ENCODE measurements around the gene OR8B3. TPM values are rescaled to one million over a fixed set of nuclear protein-coding genes. Genes with fewer than 3 reads are reported as not detected.
A peak's percentile ranks its signal among the peaks of the same experiment; 100 is the strongest.
"Not testable (repeated sequence)": the region's sequence is repeated elsewhere in the genome, so short reads cannot be mapped to it uniquely, and the experiment has no call there.

Gene OR8B3, protein sequence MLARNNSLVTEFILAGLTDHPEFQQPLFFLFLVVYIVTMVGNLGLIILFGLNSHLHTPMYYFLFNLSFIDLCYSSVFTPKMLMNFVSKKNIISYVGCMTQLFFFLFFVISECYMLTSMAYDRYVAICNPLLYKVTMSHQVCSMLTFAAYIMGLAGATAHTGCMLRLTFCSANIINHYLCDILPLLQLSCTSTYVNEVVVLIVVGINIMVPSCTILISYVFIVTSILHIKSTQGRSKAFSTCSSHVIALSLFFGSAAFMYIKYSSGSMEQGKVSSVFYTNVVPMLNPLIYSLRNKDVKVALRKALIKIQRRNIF
- total RNA-seq, result not detected
- long read RNA-seq, result 0 reads

DNA sequence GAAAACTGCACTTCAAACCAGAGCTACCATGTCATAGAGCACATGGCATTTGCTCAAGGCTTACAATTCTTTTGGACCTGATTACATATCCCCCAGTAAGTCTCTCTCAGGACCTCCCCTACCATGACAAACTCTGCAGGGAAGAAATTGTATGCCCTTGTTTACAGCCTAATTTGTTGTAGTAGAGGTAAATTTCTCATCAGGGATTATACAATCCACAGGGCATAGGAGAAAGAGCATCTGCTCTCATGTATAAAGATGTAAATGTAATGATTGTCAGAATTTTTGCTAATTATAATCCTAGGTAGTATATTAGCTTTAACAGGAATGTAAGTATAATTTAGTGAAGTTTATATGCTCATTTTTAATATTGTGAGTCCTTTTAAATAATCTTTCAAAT is at the start of gene OR8B3:
Gene OR8B3, minus strand, starts transcription at position 101 of the 400 bp plus-strand sequence. CDS start 1,673 bp downstream, outside the sequence.
- intact Hi-C loops (cut with DNase I), result no loop called here
- ATAC-seq (no peak), DNase-seq (ENCODE audit: missing footprints) (no peak)

DNA sequence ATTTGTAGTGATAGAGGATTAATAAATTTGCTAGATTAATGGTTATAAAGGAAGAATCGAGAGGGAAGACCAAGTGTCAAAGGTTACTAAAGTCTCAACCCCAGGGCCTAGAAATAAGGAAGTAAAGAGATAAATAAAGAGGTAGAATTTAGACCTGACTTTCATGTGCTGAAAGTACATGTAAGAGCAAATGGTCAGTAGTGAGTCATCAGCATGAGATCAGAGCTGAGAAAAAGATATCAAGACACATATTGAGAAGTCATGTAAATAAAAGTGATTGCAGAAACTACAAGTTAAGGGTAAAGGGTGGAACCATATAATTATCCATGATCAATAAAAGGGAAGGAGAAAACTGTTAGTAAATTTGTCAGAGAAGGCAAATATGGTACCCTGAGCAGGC is 48.1 kb upstream of the OR8B3 start:
- intact Hi-C loops (cut with DNase I), result no loop called here
- ATAC-seq (no peak), DNase-seq (ENCODE audit: missing footprints) (no peak)

DNA sequence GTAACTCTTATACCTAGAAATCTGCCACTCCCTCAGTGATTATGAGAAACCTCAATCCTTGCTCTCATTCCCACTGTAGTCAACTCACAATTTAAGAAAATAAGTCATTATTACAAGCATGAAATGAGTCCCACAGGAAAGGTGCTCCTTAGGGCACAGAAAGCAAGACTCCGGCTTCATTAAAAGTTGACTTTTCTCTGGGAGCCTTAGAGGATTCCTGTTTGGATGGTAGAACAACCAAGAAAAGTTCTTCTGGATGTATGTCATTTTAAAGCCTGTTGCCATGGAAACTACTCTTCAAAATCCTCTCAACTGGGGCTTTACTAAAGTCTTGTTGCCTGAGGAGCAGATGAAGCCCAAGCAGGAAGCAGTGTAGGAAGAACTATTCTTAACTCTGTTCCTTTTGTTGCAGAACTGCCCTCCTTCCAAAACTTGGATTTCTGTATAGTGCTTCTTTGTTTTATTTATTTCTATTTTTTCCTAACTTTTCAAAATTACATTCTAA is 46.9 kb upstream of the OR8B3 start, which contains the start of gene OR8B8:
Gene OR8B8, minus strand, starts transcription at position 51 of the 505 bp plus-strand sequence. CDS start 4,611 bp downstream, outside the sequence.
- no peak for ATAC-seq
- no peak for DNase-seq (ENCODE audit: missing footprints)
- intact Hi-C loops (cut with DNase I), result no loop called here

DNA sequence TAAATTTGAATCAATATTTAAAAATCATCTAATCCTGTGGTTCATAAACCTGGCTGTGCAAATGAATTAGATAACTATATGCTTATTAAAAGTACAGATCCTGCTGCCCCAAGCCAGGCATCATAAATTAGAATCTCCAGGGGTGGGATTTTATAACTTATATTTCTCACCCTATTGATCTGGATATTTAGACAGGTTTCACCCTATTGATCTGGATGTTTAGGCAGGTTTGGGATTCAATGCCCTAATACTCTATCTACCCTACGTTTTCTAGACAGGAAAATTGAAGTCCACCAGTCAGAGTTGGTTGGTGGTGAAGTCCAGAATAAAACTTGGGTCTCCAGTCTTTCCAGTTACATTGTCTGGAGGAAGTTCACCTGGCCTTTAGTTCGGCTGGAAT is 44.0 kb upstream of the OR8B3 start:
- intact Hi-C loops (cut with DNase I), result no loop called here
- ATAC-seq (no peak), DNase-seq (ENCODE audit: missing footprints) (no peak)

DNA sequence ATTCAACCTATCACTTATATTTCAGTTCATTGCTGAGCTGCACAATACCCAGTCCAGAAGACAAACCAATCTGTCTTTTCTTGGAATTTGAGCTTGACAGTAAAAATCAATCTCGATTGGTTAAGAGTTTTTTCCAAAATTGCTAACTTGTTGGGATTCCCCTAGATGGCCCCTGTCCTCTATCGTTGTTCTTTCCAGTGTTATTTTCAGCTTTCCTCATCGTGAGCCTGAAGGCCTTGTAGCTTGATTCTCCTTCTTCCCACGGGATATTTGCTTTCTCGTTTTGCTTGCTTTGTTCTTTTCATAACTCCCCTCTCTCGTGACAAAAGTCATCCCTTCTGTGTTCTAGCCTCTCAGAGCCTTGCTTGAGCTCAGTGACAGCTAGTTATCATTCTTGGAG is 43.6 kb upstream of the OR8B3 start:
- intact Hi-C loops (cut with DNase I), result no loop called here
- ATAC-seq, result no peak
- DNase-seq (ENCODE audit: missing footprints), result no peak

DNA sequence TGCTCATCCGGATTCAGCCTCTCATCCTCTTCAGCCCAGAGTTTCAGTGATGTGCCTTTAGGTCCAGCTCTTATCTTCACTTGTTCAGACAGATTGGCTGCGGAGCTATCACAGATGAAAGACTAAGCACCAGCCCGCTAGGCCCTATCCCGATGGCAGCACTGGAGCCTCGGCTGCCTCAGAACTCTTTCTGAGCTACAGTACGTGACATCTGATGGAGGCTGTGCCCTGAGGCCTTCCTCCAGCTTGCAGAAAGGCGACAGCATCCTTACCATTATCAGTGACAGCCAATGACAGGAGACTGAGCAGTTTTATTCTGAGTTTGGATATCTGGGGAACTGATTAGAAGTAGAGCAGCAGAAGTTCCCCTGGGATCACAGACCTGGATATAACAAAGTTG is 42.7 kb upstream of the OR8B3 start:
- intact Hi-C loops (cut with DNase I), result no loop called here
- ATAC-seq, result no peak
- DNase-seq (ENCODE audit: missing footprints), result no peak

DNA sequence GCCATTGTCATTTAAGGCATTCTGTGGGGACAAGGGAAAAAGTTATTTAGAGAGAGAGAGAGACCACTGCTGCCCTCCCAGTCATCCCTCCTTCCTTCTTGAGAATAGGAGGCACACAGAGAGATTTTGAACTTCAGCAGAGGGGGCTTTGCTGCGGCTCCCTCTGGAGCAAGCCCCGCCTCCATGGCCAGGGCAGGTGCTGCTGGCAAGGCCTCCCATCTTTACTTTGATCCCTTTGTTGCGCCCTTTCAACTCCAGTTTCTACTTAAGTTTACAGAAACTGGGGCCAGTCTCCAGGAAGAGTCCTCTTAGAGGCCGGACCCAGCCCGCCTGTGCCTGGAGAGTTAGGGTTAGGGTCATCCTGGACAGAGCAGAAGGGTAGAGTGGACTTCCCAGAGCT is 42.3 kb upstream of the OR8B3 start:
- ATAC-seq (no peak), DNase-seq (ENCODE audit: missing footprints) (peak; percentile 15)
- intact Hi-C loops (cut with DNase I), result no loop called here

DNA sequence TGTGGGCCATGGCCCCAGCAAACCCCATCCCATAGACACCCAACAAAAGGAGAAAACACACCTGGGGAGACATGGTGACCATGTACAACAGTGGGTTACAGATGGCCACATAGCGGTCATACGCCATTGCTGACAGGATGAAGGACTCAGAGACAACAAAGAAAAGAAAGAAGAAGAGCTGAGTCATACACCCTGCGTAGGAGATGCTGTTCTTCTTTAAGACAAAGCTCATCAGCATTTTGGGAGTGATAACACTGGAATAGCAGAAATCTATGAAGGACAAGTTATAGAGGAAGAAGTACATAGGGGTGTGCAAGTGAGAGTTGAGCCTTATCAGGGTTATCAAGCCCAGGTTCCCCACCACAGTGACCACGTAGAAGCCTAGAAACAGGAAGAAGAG is 41.8 kb upstream of the OR8B3 start:
- ATAC-seq, result no peak

DNA sequence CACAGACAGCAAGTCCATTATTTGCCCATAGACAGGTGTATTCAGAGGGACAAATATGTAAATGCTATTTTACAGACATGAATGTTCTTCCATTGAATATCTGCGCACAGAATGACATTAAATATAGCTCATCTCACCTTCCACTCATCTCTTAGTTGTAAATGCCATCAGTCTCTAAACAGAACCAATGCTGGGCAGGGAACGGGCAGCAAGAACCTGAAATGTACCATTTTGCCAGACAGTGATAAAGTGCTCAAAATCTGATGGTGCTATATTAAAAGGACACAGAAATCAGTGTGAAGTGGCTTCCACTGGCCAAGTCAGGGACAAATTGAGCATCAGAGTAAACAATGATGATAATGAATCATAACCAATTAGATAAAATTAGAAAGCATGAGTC is 35.9 kb upstream of the OR8B3 start:
- no peak for ATAC-seq
- no peak for DNase-seq (ENCODE audit: missing footprints)
- intact Hi-C loops (cut with DNase I), result no loop called here

More for the DNA sequence above, 41.8 kb upstream of the OR8B3 start:
- DNase-seq (ENCODE audit: missing footprints), result no peak
- intact Hi-C loops (cut with DNase I), result no loop called here

DNA sequence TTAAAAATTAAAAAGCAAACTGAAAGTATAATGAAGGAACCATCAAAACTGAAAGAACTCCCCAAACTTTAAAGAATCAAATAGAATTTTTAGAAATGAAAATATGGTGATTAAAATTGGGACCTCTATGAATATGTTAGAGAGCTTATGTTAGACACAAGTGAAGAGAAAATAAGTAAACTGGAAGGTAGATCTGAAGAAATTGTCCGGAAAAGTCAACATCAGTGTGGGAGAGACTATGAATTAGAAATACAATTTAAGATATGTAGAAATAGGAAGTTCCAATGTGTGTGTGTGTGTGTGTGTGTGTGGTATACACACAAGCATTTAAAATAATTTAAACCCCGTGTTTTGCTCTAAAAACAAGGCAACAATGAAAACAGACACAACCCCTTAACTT is 30.8 kb upstream of the OR8B3 start:
- ATAC-seq (no peak), DNase-seq (ENCODE audit: missing footprints) (no peak)
- intact Hi-C loops (cut with DNase I), result no loop called here

DNA sequence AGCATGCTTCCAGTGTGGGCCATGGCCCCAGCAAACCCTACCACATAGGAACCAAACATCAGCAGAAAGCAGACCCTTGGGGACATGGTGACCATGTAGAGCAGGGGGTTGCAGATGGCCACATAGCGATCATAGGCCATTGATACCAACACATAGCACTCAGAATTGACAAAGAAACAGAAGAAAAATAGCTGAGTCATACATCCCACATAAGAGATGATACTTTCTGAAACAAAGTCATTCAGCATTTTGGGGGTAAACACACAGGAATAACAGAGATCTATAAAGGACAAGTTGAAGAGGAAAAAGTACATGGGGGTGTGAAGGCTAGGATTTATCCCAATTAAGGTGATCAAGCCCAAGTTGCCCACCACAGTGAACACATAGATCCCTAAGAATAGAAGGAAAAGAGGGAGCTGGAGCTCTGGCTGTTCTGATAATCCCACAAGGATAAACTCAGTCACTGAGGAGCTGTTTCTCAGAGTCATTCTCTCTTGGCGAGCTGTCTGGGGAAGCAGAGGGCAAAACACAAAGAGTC is 25.6 kb upstream of the OR8B3 start, which contains the start of gene OR8B4:
Gene OR8B4, minus strand, starts transcription at position 488 of the 538 bp plus-strand sequence. Its CDS starts 0 bp downstream, at position 488.
- intact Hi-C loops (cut with DNase I), result no loop called here
- no peak for ATAC-seq
- DNase-seq (ENCODE audit: missing footprints), result no peak

DNA sequence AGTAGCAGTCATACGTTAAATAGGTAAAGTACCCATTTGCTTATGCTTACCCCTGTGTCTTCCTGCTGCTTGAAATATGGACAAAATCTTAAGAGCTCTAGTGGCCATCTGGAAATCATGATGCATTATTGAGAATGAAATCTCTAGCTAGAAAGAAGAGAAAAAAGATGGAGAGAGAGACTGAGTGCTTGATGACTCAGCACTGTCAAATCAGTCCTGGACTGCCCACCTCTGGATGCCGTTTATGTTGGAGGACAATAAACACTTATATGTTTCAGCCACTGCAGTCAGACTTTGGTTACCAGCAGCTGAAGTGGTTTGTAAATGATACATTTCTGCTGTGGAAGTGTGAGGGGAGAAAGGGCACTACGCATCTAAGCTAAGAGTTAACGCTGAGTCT is 22.2 kb upstream of the OR8B3 start:
- intact Hi-C loops (cut with DNase I), result no loop called here
- DNase-seq (ENCODE audit: missing footprints), result no peak
- ATAC-seq, result no peak

DNA sequence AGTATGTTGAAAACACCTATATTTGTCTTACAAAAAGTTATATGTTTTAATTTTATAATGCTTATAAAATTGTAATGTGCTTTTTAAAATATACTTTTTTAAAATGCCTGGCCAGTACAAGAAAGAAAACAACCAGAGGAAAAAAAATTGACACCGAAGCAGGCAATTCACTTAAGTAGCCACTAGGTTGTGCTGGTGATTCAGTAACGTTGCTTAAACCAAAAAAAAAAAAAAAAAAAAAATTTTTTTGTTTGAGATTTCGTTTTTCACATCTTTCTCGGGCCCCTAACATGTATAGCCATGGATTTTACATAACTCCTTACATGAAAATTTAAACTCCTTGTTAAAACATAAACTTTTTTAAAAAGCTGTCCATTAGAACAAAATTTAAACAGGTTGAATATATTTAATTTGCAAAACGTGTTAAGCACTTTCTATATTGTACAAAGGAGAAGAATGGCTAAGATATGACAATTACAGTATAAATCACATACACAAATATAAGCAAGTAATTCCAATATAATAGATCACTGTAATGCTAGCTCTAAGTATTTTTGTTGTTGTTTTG is 16.6 kb upstream of the OR8B3 start:
- DNase-seq (ENCODE audit: missing footprints) (no peak), ATAC-seq (no peak)
- intact Hi-C loops (cut with DNase I), result no loop called here

DNA sequence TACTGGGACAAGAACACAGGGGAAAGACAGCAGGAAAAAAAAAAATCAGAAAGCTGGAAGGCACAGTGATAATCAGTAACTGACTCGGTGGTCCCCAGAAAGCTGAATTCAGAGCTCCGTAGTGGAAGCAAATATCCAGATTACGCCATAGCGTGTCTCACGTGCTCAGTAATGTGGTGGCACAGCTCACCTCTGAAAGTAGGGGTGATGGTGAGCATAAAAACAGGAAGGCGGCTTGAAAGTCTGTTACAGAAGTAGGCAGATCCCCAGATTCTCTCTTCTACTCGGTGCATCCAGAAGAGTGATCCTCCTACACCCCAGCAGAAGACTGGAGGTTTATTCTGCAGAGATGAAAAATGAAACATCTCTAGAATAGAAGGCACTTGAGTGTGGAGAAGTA is 11.1 kb upstream of the OR8B3 start:
- intact Hi-C loops (cut with DNase I), result no loop called here
- DNase-seq (ENCODE audit: missing footprints), result no peak
- ATAC-seq, result no peak

DNA sequence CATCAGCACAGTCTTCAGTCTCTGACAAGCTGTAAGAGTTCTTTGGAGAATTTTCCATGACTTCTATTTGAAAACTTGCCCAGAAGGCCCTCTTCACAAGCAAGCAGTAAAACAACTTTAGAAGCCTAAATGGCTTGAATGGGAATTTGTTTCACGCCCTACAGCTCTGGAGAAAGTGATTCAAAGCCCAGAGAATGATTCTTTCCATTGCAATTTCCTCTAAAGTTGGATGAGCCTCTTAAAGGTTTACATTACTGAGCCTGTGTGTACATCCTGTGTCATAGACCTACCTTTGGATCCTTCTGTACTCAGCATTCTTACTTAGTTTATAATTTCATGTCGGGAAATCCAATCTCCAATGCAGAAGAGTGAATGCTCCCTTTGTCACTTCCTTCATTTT is 6.8 kb upstream of the OR8B3 start:
- DNase-seq (ENCODE audit: missing footprints), result no peak
- no peak for ATAC-seq
- intact Hi-C loops (cut with DNase I), result no loop called here

DNA sequence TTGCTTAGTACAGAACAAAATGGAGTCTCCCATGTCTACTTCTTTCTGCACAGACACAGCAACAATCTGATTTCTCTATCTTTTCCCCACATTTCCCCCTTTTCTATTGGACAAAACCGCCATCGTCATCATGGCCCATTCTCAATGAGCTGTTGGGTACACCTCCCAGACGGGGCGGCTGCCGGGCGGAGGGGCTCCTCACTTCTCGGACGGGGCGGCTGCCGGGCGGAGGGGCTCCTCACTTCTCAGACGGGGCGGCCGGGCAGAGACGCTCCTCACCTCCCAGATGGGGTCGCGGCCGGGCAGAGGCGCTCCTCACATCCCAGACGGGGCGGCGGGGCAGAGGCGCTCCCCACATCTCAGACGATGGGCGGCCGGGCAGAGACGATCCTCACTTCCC is 4.4 kb upstream of the OR8B3 start:
- intact Hi-C loops (cut with DNase I); ATAC-seq; DNase-seq (ENCODE audit: missing footprints): not testable (repeated sequence)

DNA sequence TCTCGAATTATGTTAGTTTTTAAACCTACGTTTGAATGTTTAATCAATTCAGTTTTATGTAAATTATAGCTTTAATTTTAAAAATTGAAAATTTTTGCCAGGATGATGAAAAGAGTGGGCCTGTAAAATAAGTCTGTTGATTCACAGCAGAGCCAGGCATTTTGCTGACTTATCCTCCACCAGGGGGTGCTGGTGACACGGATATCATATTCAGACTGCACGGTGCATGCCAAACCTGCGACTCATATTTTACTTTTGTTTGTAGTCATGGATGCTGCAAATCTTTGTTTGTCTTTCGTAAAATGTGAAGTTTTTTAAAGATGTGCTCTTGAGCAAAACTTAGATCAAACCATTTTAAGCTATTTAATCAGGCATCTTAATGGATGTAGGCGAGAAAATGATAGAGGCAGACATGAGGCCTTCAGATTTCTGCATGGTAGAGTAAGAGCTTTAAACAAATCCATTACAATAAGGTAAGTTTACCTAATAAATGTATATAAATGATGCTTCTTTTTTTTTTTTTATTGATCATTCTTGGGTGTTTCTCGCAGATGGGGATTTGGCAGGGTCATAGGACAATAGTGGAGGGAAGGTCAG is 3.6 kb upstream of the OR8B3 start:
- no peak for ATAC-seq
- intact Hi-C loops (cut with DNase I), result no loop called here

DNA sequence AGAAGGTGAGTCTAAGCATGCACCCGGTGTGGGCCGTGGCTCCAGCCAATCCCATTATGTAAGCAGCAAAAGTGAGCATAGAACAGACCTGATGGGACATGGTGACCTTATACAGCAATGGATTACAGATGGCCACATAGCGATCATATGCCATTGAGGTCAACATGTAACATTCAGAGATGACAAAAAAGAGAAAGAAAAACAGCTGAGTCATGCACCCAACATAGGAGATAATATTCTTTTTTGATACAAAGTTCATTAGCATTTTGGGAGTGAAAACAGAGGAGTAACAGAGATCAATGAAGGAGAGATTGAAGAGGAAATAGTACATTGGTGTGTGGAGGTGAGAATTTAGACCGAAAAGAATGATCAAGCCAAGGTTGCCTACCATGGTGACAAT is 2.0 kb downstream of the OR8B3 start:
- ATAC-seq; DNase-seq (ENCODE audit: missing footprints); intact Hi-C loops (cut with DNase I): not testable (repeated sequence)

More for the DNA sequence above, 3.6 kb upstream of the OR8B3 start:
- DNase-seq (ENCODE audit: missing footprints), result no peak

DNA sequence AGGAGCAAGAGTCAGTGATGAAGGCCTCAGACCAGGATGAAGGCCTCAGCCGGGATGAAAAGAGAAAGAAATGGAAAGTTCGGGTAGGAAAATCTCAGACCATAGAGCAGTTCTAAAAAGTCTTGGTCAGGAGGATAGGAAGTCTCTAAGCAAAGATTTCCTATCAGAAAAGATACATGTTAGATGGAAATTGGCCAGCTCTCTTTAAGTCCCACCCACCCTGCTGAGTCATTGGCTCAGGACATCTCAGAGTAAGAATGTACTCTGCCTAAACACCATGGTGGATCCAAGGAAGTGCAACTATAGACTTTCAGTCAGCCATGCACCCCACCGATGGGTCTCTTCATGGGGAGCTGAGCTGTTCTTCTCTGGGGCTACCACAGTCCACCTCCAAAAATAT is 4.4 kb downstream of the OR8B3 start:
- DNase-seq (ENCODE audit: missing footprints), result no peak
- intact Hi-C loops (cut with DNase I), result no loop called here
- ATAC-seq, result no peak

DNA sequence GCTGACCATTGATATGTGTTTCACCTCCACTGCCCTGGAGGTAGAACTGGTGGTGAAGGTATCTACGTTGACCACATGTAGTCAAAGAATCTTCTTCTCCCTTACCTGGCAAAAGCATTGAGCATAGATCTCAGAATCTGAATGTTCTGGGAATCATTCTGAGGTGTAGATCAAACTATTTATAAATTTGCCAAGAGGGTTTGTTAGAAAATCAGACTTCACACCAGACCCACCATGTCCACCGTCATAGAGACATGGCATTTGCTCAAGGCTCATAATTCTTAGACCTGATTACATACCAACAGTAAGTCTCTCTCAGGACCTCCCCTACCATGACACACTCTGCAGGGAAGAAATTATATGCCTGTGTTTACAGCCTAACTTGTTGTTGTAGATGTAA is 14.4 kb downstream of the OR8B3 start, which contains the start of gene OR8B2:
Gene OR8B2, minus strand, starts transcription at position 101 of the 400 bp plus-strand sequence. CDS start 1,156 bp downstream, outside the sequence.
- intact Hi-C loops (cut with DNase I), result no loop called here
- DNase-seq (ENCODE audit: missing footprints) (no peak), ATAC-seq (no peak)
